Activated gamma-delta T cell treated with Interleukin-2 at 50 U/mL for 16 hours (primary cell): ENCODE measurements around the gene CTNNA3.

Experiments used
- DNase-seq: peaks from one replicate; pipeline ENCODE4 v3.0.0-alpha.2; 2020

The CTNNA3 gene

DNA sequence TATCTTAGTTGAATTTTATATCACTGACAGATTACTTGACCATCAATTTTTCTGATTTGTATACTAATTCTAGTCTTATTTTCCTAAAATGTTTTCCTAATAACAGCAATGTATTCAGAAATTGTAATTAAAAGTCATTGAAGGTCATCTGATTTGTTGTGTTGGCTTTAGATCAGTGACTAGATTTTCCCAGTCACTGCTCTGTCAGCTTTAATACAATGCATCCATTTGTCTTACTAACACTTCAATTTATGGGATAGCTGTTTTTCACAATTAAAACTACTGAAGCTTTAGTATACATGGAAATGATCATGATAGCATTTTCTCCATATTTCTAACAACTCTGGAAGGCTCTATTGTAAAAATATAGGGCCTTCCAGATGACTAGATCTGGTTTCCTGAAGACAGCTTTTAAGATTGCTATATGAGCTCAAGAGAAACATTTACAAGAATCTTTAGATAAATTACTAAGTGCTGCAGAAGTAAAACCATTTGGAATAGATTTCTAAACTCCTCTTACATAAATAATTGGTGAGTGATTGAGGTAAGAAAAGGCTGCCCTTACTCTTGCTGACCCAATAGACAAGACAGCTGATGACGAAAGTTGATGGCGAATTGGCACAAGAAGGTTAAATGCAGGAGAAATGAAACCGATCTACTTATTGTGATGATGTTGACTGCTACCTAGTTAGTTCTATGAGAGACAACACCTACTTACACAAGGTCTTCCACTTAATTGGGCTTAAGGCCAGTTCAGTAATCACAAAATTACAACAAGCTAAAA lies 696.0 kb downstream of the CTNNA3 start:
- no peak for DNase-seq

DNA sequence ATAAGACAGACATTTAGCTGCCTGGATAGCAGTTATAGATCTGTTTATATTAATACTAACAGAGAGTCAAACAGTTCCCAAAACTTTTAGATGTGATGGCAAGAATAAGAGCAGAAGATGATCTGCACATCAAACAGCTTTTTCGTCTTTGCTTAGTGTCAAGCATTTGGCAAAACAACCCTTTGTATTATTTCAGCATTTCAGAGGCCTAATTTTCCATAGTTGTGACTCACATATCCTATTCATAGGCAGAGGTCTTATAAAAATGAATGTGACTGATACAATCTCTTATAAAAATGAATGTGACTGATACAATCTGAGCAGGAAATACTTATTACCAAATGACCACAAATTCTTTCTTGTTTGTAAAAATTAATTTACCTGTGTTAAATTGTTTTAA lies 699.0 kb downstream of the CTNNA3 start:
- DNase-seq, result no peak

DNA sequence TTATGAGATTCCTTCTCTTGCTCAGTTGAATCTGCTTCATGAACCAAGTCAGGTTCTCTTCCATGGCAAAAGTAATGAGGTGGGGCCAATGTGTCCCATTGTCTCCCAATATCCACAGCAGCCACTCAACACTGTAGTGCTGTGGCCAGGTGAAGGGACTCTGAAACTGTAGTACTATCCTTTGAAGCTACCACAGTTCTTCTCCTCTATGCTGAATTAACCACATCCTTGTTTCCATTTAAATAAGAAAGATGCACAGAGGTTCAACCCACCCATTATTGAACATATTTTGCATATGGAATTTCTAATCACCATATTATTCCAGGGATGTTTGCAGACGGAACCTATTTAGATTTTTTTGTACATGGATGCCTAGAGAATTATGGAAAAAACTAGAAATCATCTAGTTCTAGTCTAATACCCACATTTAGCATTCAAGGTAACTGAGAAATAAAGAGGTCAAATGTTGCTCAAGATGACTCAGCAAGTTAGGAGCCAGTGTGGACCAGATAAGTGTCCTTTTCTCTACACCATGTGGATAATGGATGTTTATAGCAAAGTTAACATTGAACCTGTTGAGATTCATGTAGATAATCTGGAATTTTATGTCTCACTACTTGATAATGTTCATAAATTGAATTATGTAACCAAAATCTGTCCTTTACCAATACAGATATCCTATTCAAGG lies 705.7 kb downstream of the CTNNA3 start:
- DNase-seq, result no peak

DNA sequence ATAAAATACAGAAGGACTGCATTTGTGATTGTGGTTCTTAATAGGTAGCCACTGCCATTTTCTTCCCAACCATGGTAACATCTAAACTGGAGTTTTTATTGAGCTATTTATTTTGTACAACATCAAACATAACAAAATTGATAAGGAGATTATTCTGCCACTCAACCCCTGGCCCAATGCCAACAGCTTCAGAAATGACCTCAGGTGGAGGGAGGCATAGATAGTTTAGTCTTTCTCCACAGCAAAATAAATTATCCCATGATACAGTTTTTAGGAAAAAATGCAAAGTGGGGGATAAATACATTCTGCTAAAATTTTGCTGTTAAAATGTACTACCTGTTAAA lies 712.5 kb downstream of the CTNNA3 start:
- DNase-seq, result no peak

DNA sequence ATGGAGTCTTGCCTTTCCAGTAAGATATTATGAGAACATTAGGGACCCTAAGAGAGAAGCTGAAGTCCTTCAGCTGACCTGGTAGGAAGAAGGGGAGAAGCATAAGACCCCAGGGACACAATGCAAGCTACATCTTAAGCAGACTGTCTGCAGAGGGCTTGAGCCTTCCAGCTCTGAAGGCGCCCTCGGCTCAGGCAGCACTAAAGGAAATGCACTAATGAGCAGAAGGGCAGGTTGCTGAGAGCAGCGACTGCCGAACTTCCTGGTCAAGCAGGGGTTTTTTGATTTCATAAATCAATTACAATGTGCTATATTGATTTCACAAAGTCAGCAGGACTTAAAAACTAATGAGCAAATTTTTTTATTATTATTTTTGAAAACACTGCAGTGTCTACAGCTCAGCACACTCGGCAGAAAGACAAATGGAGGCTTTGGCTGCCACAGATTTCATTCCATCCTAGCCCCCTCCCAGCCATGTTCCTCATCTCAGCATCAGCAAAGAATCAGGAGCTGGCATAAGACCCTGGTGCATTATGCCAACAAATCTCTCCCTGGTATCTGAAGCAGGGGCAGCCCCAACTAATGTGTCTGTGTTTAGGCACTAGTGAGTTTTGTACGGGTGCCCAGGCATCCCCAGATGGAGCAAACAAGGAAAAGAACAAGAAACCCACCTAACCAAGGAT lies 713.1 kb downstream of the CTNNA3 start:
- DNase-seq, result no peak

DNA sequence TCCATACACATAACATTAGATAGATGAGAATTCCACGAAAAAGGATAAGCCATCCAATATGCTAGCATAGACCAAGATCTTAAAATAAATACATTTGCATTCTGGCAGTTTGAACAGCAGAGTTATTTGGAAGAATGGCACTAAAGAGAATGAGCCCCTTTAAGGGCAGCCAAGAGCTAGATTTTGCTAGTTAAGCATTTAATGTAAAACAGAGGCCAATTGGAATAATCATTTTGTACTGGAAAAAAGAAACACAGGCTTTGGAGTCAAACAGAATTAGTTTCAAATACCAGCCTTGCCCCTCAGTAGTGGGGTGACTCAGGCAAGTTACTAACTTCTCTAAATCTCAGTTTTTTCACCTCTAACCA lies 714.0 kb downstream of the CTNNA3 start:
- no peak for DNase-seq

DNA sequence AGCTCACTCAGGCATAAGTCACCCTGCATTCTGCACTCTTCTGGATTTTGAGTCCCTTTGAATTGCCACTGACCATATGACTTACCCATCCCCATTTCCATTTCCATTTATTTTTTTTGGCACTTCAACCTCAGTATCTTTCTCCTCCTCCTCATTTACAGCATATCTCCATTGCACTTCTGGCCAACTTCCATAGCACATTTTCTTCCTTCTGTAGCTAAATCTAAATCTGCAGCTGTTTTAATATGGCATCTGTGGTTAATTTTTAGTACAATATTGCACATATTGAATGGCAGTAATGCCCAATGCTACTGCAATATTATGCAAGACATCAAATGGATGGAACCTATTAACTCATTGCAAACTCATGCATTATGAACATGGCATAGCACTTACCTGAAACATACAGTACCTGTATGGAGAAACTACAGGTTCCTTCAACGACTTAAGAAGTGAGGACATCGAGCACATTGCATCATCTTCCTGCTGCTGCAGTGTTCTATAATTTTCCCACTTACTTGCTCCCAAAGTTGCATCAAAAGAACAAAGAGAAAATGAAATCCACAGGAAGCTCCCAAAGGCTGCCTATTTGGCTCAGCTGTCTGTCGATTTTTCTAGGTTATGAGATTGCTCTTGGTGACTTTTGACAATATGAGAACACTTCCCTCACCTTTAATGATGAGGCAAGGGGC lies 714.5 kb downstream of the CTNNA3 start:
- DNase-seq, result no peak

DNA sequence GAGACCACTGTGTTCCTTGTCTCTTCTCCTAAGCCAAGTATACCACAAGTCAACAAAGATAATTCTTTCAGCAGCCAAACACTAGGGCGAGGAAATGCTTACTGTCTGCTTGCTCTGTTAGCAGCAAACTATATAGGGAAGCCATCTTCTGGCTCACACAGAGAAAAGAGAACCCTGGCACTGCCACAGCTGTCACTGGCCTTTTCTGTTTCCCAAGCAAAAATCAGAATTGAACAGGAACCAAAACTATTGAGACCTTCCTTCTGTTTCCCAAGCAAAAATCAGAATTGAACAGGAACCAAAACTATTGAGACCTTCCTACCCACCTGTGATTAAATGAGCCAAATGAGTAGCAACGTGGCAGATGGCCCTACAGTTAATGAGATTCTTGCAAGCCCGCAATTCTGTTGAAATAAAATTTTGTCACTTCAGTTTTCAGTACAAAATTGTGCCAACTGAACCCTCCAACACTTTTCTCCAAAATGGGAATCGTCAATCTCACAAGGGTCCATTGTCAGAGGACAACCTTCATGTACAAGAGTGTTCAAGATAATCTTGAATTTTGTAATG lies 715.7 kb downstream of the CTNNA3 start:
- DNase-seq, result no peak

DNA sequence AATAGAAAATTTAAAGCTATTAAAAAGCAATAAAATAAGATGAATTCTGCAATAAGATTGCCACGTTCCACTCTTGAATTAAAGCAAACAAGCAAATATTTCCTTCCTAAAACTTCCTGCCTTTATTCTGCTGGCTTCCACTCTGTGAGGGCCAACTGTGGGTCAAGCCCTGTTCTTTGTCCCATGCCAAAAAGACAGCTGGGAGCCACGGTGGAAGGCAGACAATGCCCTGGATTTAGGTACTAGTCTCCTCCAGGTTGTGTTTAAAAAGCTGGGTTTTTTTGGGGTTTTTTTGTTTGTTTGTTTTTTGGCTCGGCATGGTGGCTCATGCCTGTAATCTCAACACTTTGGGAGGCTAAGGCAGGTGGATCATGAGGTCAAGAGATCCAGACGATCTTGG lies 731.0 kb downstream of the CTNNA3 start:
- no peak for DNase-seq

DNA sequence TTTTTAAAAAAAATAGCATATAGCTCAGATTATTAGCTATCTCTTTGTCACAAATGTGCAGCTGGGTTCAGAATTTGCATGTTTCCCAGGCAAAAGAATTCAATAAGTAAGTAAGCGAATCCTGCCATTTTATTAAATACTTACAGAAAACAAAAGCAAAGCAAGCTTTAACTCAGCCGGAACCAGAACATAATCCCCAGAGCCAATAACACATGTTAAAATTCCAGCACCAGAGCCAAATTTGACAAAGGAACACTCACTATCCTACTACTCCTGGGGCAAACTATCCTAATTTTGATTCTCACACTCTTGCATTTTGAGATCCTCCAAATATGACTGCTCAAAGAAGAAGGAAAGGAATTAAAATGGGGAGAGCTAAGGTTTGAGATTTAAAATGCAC lies 737.5 kb downstream of the CTNNA3 start:
- DNase-seq, result no peak

DNA sequence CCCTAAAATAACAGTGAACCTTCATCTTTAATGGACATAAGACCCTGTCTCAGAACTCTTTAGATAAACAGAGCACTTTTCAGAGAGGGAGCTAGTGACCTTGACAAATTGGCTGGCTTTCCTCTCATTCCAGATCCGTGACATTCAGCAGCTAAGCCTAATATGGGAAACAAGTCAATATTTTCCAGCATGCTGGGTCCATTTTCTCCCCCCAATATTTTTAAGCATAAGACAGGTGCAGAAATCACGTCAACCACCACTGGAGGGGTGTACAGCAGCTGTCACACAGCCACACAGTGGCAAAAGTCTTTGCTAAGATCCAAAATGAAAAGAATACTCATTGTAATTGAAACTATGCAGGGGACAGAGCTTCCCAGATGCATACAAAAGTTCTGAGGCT lies 744.1 kb downstream of the CTNNA3 start:
- no peak for DNase-seq

DNA sequence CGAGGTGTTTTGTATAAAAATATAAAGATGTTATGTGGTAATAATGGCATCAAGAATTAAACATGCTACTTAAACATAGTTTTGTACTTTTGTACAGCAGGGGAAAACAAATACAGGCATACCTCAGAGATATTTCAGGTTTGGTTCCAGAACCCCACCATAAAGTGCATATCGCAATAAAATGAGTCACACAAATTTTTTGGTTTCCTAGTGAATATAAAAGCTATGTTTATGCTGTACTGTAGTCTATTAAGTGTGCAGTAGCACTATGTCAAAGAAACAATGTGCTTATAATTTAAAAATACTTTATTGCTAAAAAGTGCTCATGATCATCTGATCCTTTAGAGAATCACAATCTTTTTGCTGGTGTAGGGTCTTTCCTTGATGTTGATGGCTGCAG lies 752.4 kb downstream of the CTNNA3 start:
- no peak for DNase-seq

DNA sequence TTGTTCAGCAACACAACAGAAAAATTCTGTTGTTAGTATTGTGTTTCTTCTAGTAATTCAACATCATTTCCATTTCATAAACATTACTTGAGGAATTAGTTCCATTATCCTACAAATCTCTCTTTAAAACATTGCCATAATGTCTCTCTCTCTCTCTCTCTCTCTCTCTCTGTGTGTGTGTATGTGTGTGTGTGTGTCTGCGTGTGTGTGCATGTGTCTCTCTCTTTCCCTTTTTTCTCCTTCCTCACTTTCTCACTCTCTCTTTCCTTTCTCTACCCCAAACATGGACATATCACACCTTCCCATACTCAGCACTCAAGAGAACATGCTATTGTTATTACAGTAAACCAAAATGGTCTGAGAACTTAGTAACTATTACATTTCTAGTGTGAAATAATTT lies 753.6 kb downstream of the CTNNA3 start:
- no peak for DNase-seq

DNA sequence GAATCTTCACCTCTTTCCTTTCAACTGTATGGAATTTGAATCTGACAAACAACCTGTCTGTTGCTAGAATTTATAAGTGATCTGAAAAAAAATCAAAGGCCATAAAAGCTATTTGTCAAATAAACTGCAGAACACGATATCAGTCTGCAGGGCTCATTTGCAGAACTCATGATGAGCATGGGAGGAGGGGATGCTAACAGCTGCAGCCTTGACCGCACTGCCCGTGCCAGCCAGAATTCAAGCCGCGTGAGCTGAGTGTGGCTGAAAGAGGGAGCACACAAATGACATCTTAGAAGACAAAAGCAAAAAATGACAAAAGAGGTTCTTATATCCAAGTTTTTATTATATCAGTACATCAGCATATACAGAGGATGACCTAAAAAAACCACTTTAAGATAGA lies 754.5 kb downstream of the CTNNA3 start:
- no peak for DNase-seq

DNA sequence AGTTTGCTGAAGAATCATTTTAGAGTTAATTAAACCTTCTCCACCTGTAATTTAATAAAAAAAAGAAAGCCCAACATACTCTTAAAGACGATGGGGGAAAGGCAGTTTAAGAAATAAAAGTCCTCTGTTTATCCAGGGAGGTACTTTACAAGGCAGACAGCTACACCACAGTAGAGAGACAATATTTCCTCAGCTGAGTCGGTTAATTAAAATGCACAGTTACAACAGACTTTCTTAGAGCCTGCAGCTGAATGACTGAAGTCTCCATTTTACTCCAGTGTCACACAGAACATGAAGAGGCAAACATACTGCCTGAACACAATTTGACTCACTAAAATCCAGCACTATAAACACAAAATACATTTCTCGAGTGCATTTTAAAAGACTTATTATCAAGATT lies 755.0 kb downstream of the CTNNA3 start:
- DNase-seq, result no peak

DNA sequence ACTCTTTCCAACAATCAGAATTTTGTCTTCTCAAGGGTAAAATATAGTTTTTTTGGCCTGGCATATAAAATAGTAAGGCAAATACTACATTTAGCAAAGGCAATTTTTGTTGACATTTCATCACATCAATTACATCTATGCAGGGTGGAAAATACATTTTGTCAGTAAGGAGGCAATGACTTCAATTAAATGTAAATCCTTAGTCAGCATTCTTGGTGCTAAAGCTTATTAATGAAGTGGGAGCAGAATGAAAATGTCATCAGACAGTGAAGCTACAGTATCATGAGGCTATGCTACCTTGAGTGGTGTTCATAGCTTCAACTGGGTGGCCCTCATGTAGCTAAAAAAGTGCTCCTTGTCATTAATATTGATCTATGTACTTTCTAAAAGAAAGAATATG lies 761.3 kb downstream of the CTNNA3 start:
- DNase-seq, result no peak

DNA sequence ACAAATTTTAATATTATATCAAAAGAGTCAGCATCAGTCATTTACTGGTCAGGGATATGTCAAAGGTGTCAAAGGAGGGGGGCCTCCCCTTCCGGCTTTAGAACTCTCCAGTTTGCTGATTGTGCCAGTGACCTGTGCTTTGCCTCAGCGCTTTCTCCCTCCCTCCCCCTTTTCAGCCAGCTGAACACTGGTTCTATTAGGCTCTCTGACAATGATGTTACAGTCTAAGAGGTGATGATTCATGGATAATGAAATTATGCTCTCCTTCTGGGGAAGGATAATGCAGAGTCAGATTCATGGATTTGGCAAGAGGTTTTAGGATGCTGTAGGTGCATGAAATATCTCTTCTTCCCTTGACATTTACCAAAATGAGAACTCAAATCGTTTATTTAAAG lies 764.0 kb downstream of the CTNNA3 start:
- DNase-seq, result no peak

DNA sequence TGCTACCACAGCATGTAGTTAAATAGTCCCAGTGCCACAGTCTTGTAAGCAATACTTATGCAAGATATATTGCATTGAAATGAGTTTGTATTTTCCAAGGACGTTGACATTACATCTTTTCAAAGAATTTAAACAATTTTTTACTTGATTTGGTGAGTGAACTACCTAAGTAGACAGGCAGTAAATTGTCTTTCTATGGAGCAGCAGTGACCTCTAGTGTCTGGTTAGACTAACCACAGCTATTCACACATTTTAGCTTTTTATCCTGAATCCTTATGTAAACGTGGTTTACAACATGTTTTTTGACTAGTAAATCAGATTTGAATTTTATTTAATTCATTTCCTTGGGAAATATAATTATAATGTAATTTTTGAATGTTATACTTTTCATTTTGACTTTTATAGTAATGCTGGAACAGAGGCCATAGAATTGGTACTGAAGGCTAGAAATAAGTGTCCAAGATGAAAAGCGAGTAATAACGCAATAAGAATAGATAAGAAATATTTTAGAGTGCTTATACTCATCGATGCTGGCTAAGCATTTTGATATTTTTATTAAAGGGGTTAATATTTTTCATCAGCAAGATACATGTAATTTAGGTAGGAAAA lies 764.6 kb downstream of the CTNNA3 start:
- no peak for DNase-seq

DNA sequence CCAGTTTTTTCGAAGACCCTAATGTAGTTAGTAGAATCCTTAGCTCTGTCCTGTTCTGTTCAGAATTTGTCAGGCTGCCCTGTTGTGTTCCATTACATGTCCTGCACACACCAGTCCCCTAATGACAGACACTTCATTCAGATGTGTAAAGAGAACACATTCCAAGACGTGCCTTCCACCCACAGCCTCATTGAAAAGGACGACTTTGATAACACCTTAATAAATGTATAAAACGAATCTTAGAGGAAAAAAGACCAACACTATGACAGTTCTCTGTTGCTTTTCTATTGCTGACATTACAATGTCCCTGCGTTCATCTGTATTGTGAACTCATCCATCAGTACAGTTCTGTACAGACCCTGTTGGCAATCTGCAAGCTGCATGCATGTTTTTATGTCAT lies 766.6 kb downstream of the CTNNA3 start:
- no peak for DNase-seq

DNA sequence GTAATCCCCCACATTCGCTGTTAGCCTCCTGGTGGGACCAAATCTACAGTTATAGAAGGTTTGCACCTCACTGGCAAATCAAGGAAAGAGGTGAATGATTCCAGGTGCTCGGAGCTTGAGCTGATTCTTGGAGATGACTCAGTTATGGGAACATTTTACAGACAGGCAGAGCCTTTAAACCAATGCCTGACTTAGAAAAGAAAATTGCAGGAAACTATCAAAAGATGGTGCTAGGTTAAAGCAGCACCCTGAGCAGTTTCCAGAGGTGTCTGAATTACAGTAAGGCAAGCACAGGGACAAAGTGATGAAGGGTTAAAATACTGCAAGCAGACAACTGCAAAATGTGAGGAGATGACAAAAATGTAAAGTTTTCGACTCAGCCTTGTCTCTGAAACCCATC lies 767.2 kb downstream of the CTNNA3 start:
- no peak for DNase-seq

DNA sequence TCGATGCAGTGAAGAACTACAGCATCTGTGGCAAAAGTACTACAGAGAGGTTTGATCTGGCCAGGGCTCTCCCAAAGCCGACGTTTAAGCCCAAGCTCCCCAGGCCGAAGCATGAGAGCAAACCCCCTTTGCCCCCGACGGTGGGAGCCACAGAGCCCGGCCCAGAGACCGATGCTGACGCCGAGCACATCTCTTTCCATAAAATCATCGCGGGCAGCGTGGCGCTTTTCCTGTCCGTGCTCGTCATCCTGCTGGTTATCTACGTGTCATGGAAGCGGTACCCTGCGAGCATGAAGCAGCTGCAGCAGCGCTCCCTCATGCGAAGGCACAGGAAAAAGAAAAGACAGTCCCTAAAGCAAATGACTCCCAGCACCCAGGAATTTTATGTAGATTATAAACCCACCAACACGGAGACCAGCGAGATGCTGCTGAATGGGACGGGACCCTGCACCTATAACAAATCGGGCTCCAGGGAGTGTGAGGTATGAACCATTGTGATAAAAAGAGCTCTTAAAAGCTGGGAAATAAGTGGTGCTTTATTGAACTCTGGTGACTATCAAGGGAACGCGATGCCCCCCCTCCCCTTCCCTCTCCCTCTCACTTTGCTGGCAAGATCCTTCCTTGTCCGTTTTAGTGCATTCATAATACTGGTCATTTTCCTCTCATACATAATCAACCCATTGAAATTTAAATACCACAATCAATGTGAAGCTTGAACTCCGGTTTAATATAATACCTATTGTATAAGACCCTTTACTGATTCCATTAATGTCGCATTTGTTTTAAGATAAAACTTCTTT lies 767.8 kb downstream of the CTNNA3 start:
- DNase-seq, result no peak
